ENCODE measurements around the gene RANBP9. TPM values are rescaled to one million over a fixed set of nuclear protein-coding genes. Genes with fewer than 3 reads are reported as not detected.

The RANBP9 gene
- total RNA-seq, 2 experiments from 2014 or later: 50.8 to 65.0 TPM

DNA sequence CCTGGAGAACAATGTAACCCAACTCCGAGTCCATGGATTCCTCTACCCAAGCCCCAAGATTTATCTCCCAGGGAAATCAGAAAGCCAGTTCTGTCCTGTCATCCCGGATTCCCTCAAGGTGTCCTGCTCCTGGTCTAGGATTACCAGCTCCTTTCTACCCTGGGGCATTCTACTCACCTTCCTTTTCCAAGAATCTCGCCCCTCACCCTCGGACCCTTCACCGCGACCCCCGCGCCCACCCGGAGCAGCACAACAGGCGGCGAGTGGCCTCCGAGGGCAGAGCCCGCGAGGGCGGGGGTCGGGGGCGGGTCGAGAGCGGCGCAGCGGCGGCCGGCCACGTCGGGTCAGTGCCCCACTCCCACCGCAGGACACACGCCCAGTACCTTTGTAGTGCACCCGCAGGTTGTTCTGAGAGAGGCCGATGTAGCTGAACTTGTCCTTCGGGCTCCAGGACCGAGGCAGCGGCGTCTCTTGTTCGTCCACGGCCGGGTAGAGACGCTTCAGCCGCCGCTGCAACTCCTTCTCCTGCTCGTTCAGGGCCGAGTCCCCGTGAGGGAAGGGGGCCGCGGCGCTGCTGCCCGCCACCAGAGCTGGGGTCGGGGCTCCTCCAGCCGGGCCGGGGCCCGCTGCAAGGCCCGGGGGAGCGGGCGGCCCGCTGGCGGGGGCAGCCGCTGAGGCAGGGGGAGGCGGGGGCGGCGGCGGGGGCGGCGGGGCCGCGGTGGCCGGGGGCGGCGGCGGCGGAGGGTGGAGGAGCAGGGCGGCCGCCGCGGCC is 897 bp downstream of the RANBP9 start:
- Mint-ChIP-seq H3K4me3 (peak overlapping the region; percentile 85), H3K27me3 (no peaks in the 10 kb centered on the region), H3K9me3 (ENCODE audit: low read depth) (no peaks in the 10 kb centered on the region), H3K27ac (peak overlapping the region; percentile 82), H3K4me1 (peaks cover 45% of the 10 kb centered on the region), H3K36me3 (ENCODE audit: low read depth) (peaks cover 18% of the 10 kb centered on the region)
- intact Hi-C loops (cut with DNase I, micrococcal nuclease): loop anchor here (1.0 to 5.0 kb wide), 11 partner anchors 42 to 1698 kb away; partner anchors contain the start of genes HIVEP1 (in 1 of the 2), MCUR1 (in 1 of the 2), NOL7 (in 1 of the 2) and TBC1D7 (in 1 of the 2)
- ATAC-seq: no peak
- peak; percentile 66 for DNase-seq
- POLR2A ChIA-PET: interaction anchor here (0.9 to 2.6 kb wide), 2 partner anchors 96 to 136 kb away, joined by 6 read pairs; partner anchors contain the start of genes NOL7 and SIRT5
- CTCF ChIA-PET: interaction anchor here (0.7 to 2.7 kb wide), 17 partner anchors 10 to 337 kb away, joined by 3 to 16 read pairs (median 3); partner anchors contain the start of genes NOL7 and SIRT5

DNA sequence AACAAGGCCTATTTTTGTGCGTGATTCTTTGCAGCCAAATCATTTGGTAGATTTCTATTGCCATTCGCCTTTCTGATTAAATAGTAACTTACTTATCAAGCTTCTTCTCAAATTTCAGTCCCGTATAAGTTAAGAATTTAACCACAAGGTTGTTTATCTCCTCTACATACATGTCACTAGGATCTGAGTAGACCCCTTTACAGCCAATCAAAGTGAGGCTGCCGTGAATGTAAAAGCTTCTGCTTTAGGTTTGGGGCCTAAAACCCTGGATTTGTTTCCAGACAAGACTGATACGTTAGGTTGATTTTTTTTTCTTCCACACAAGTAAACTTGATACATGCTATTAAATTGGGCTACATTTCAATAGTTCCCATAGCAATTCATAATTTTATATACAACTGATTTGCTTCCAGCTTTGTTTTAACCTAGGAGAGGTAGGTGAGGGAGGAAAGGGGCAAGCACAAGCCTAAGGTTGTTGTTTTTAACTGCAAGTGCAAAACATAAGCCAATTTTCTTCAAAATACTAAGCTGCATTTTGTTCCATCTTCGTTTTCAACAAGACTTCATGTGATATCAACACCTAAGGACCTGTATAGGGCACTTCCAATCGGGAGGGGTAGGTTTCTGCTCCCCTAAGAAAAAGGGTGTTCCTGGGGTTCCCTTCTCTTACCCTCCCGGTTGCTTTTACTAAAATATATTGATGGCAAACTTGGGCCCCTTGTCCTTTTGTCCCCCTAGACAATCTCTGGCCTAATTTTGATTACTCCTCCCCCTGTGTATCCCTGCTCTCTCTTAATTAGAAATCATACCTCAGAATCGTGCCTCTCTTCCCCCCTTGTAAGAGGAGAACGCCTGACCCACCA is 1.7 kb downstream of the RANBP9 start:
- Mint-ChIP-seq H3K27ac (peak overlapping the region; percentile 82), H3K27me3 (no peaks in the 10 kb centered on the region), H3K36me3 (ENCODE audit: low read depth) (peaks cover 20% of the 10 kb centered on the region), H3K4me3 (peak overlapping the region; percentile 85), H3K4me1 (peaks cover 40% of the 10 kb centered on the region), H3K9me3 (ENCODE audit: low read depth) (no peaks in the 10 kb centered on the region)
- ATAC-seq (no peak), DNase-seq (peak; percentile 40)
- ChIA-PET CTCF (interaction anchor here (0.6 to 2.7 kb wide), 22 partner anchors 9 to 337 kb away, joined by 3 to 16 read pairs (median 3); partner anchors contain the start of genes NOL7 and SIRT5), POLR2A (interaction anchor here (0.8 to 1.2 kb wide), 5 partner anchors 10 to 105 kb away, joined by 3 to 13 read pairs (median 4); partner anchors contain the start of genes MCUR1 and NOL7)
- intact Hi-C loops (cut with DNase I, micrococcal nuclease): loop anchor here (1.0 to 5.0 kb wide), 11 partner anchors 13 to 1698 kb away; partner anchors contain the start of genes HIVEP1 (in 1 of the 2), MCUR1 (in 1 of the 2), NOL7 (in 1 of the 2) and TBC1D7 (in 1 of the 2)

DNA sequence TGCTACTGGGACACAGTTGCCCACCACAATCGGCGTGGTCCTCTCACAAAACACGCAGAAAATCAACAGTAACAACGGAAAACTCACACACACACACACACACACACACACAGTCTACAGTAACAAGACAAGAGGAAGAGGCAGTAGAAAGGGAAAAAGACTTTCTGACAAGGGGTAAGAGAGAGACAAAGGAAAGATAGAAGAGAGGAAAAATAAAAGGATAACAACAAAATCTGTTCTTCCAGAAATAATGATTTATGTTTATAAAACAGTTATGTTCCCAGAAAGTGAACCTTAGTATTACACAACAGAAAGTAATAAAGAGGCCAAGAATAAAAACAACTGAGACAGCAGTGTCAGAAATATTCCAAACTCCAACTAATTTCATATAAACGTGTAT is 2.9 kb downstream of the RANBP9 start:
- Mint-ChIP-seq H3K4me1 (peaks cover 33% of the 10 kb centered on the region), H3K27me3 (no peaks in the 10 kb centered on the region), H3K4me3 (peak overlapping the region; percentile 85), H3K27ac (peak overlapping the region; percentile 82), H3K9me3 (ENCODE audit: low read depth) (no peaks in the 10 kb centered on the region), H3K36me3 (ENCODE audit: low read depth) (peaks cover 20% of the 10 kb centered on the region)
- ATAC-seq (no peak), DNase-seq (no peak)
- POLR2A ChIA-PET: interaction anchor here (1.0 to 1.2 kb wide), 2 partner anchors 9 to 93 kb away, joined by 3 to 6 read pairs; partner anchors contain the start of gene NOL7
- CTCF ChIA-PET: interaction anchor here (1.4 to 2.1 kb wide), 5 partner anchors 11 to 134 kb away, joined by 3 to 16 read pairs (median 7); partner anchors contain the start of genes NOL7 and SIRT5
- intact Hi-C loops (cut with DNase I, micrococcal nuclease): loop anchor here (1.0 to 2.0 kb wide), 3 partner anchors 11 to 93 kb away; partner anchors contain the start of gene NOL7 (in 1 of the 2)

DNA sequence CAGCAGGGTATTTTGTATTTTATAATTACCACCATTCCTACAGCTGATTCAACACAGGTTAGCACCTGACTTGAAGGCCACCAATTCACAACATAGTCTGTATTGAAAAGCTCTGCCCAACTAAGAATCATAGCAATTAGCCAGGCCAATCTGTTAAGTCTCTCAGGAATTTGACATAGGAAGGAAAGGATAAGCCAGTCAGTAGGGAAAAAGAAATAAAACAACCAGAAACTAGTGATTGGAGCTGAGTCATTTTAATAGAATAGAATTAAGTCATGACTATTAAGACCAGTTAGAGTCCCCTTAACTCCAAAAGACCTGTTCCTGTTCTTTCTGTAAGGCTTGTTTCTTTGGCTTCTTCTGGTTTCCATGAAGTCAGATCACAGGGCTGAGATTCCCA is 8.1 kb downstream of the RANBP9 start:
- H3K9me3 Mint-ChIP-seq (ENCODE audit: low read depth): no peaks in the 10 kb centered on the region
- H3K36me3 Mint-ChIP-seq (ENCODE audit: low read depth): peaks cover 16% of the 10 kb centered on the region
- H3K4me3 Mint-ChIP-seq: no peak overlapping the region
- ChIA-PET CTCF (interaction anchor here (0.6 to 2.1 kb wide), 6 partner anchors 8 to 129 kb away, joined by 3 to 10 read pairs (median 6); no protein-coding TSS in a partner anchor), POLR2A (no interaction called here)
- ATAC-seq: peak; percentile 63
- intact Hi-C loops (cut with DNase I, micrococcal nuclease): no loop called here
- DNase-seq: no peak
- H3K4me1 Mint-ChIP-seq: peaks cover 38% of the 10 kb centered on the region
- H3K27ac Mint-ChIP-seq: no peak overlapping the region
- no peaks in the 10 kb centered on the region for H3K27me3 Mint-ChIP-seq

DNA sequence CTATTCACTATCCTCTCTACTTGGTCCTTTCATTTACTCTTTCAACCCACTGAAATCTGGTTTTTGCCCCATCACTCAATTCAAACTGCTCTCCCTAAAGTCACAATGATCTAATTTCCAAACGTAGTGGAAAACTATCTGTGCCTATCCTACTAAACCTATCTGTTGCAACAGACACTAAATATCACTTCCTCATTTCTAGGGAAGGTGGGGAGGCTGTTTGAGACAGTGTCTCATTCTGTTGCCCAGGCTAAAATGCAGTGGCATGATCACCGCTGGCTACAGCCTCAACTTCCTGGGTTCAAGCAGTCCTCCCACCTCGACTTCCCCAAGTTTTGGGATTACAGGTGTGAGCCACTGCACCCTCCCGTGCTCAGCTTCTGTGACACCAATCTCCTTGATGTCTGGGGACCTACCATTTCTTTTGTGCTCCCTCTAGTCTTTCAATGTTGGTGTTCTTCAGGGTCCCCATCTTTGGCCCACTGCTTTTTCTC is 8.8 kb downstream of the RANBP9 start:
- ChIA-PET CTCF (interaction anchor here (1.4 to 2.1 kb wide), 2 partner anchors 7 to 12 kb away, joined by 6 to 10 read pairs; no protein-coding TSS in a partner anchor), POLR2A (no interaction called here)
- peaks cover 35% of the 10 kb centered on the region for H3K4me1 Mint-ChIP-seq
- H3K27ac Mint-ChIP-seq: no peak overlapping the region
- DNase-seq: no peak
- no peak for ATAC-seq
- H3K4me3 Mint-ChIP-seq: no peak overlapping the region
- intact Hi-C loops (cut with DNase I, micrococcal nuclease): no loop called here
- peaks cover 15% of the 10 kb centered on the region for H3K36me3 Mint-ChIP-seq (ENCODE audit: low read depth)
- no peaks in the 10 kb centered on the region for H3K9me3 Mint-ChIP-seq (ENCODE audit: low read depth)
- no peaks in the 10 kb centered on the region for H3K27me3 Mint-ChIP-seq

DNA sequence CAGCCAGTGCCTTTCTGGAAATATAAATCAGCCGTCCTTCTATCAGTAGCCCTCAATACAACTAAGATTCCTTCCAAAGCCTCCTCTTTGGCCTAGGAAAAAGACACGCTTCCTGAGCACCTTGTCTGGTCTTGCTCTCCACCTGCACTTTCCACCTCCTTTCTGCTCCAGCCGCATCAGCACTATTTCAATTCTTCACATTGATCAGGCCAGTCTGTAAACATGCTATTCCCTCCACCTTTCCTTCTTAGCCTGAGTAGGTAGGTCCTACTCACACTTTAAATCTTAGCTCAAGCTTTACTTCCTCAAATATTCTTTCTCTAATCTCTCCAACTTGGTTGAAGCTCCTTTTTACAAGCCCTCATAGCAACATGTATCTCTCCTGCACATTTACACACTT is 11.4 kb downstream of the RANBP9 start:
- H3K27ac Mint-ChIP-seq: peak overlapping the region; percentile 2
- intact Hi-C loops (cut with DNase I, micrococcal nuclease): no loop called here
- ChIA-PET CTCF (interaction anchor here (0.6 to 2.7 kb wide), 3 partner anchors 9 to 26 kb away, joined by 3 to 9 read pairs (median 5); partner anchors contain the start of gene RANBP9), POLR2A (interaction anchor here (1.4 kb wide), 1 partner anchor 9 kb away, joined by 3 read pairs; no protein-coding TSS in a partner anchor)
- DNase-seq (no peak), ATAC-seq (no peak)
- H3K9me3 Mint-ChIP-seq (ENCODE audit: low read depth): no peaks in the 10 kb centered on the region
- H3K27me3 Mint-ChIP-seq: no peaks in the 10 kb centered on the region
- H3K36me3 Mint-ChIP-seq (ENCODE audit: low read depth): peaks cover 17% of the 10 kb centered on the region
- no peak overlapping the region for H3K4me3 Mint-ChIP-seq
- H3K4me1 Mint-ChIP-seq: peaks cover 48% of the 10 kb centered on the region

DNA sequence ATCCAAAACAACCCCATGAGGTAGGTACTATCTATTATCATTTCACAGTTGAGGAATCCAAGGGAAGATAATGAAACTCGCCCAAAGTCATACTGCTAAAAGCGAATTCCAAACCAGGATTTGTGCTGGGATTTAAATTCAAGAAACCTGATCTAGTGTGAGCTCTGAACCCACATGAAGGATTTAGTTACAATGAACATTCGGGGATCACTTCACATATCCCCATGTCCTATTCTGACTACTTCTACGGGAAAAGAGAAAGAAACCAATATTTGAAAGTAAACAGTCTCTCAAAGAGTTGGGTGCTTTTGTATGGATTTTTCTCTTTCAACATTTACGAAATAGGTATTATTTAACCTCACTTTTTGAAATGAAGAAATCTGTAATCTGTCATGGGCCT is 12.9 kb downstream of the RANBP9 start:
- Mint-ChIP-seq H3K27ac (no peak overlapping the region), H3K9me3 (ENCODE audit: low read depth) (no peaks in the 10 kb centered on the region), H3K4me3 (no peak overlapping the region), H3K4me1 (peaks cover 62% of the 10 kb centered on the region), H3K27me3 (no peaks in the 10 kb centered on the region), H3K36me3 (ENCODE audit: low read depth) (peaks cover 29% of the 10 kb centered on the region)
- ChIA-PET CTCF (interaction anchor here (0.8 kb wide), 1 partner anchor 11 kb away, joined by 3 read pairs; no protein-coding TSS in a partner anchor), POLR2A (no interaction called here)
- ATAC-seq (no peak), DNase-seq (no peak)
- intact Hi-C loops (cut with DNase I, micrococcal nuclease): no loop called here

DNA sequence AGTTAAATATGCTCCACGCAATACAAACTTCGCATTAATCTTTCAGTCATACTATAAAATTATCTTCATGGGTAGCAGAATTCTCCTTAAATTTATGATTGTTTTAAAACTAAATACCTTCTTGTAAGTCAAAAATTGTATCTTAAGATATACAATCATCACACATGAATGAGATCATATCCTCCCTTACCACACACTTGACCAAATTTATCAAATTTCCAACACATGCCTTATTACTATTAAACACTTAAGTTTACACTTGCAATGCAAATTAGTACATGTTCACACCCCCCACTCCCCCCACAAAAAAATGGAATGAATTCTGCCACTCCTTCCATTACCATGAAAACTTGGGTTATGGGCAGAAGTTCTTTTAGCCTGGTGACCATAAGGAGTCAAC is 13.8 kb downstream of the RANBP9 start:
- intact Hi-C loops (cut with DNase I, micrococcal nuclease): loop anchor here in 1 of 2 experiments (1.0 kb wide), 1 partner anchor 11 kb away; no protein-coding TSS in a partner anchor
- peak; percentile 26 for ATAC-seq
- Mint-ChIP-seq H3K9me3 (ENCODE audit: low read depth) (no peaks in the 10 kb centered on the region), H3K4me3 (no peak overlapping the region), H3K36me3 (ENCODE audit: low read depth) (peaks cover 32% of the 10 kb centered on the region), H3K27me3 (no peaks in the 10 kb centered on the region), H3K4me1 (peaks cover 70% of the 10 kb centered on the region), H3K27ac (peak overlapping the region; percentile 80)
- ChIA-PET POLR2A (no interaction called here), CTCF (interaction anchor here (0.8 to 1.4 kb wide), 4 partner anchors 10 to 26 kb away, joined by 3 to 6 read pairs (median 3); no protein-coding TSS in a partner anchor)
- DNase-seq: no peak

DNA sequence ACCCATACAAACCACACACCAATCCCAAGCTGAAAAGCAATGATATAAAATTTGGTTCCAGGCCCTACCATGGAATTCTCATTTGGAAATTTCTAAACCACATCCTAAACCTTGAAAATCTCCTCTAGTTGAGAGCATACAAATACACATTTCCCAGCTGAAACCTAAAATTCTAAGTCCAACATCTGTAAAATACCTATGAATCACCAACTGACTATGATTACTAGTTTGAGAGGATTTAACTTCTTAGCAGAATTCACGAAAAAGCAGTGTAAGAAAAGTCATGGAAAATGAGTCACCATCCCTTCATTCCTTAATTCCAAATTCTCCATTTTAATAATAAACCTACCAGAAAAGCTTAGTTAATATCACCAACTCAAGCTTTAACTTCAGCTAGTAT is 15.4 kb downstream of the RANBP9 start:
- DNase-seq (no peak), ATAC-seq (no peak)
- CTCF ChIA-PET: interaction anchor here (0.5 to 2.7 kb wide), 9 partner anchors 8 to 91 kb away, joined by 3 to 16 read pairs (median 4); partner anchors contain the start of gene NOL7
- H3K27me3 Mint-ChIP-seq: no peaks in the 10 kb centered on the region
- peak overlapping the region; percentile 69 for H3K27ac Mint-ChIP-seq
- POLR2A ChIA-PET: interaction anchor here (0.8 kb wide), 1 partner anchor 47 kb away, joined by 3 read pairs; no protein-coding TSS in a partner anchor
- H3K4me3 Mint-ChIP-seq: no peak overlapping the region
- H3K9me3 Mint-ChIP-seq (ENCODE audit: low read depth): no peaks in the 10 kb centered on the region
- H3K4me1 Mint-ChIP-seq: peaks cover 71% of the 10 kb centered on the region
- intact Hi-C loops (cut with DNase I, micrococcal nuclease): no loop called here
- peaks cover 35% of the 10 kb centered on the region for H3K36me3 Mint-ChIP-seq (ENCODE audit: low read depth)

DNA sequence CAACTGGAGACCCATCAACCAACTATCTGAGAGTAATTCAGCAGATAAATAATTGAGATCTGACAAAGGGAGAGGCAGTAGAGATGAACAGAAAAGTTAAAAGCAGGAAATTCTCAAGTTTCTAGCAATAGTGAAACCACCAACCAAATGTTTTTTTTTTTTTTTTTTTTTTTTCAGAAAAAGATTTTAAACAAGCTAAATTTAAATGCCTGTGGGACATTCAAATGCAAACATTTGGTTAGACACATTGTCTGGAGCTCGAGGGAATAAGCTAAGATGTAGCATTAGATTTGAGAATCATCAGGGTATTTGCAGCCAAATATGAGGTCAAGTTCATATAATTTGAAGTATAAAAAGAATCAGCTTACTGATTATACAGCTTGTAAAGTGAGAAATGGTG is 16.4 kb downstream of the RANBP9 start:
- Mint-ChIP-seq H3K9me3 (ENCODE audit: low read depth) (no peaks in the 10 kb centered on the region), H3K4me3 (peak overlapping the region; percentile 33), H3K36me3 (ENCODE audit: low read depth) (peaks cover 37% of the 10 kb centered on the region), H3K27ac (peak overlapping the region; percentile 84), H3K4me1 (peaks cover 71% of the 10 kb centered on the region), H3K27me3 (no peaks in the 10 kb centered on the region)
- ChIA-PET CTCF (interaction anchor here (0.6 to 2.7 kb wide), 12 partner anchors 9 to 1637 kb away, joined by 3 to 16 read pairs (median 3); partner anchors contain the start of genes MCUR1, NOL7 and SIRT5), POLR2A (interaction anchor here (1.1 kb wide), 1 partner anchor 14 kb away, joined by 13 read pairs; no protein-coding TSS in a partner anchor)
- no peak for ATAC-seq
- DNase-seq: no peak
- intact Hi-C loops (cut with DNase I, micrococcal nuclease): loop anchor here in 1 of 2 experiments (1.0 kb wide), 1 partner anchor 11 kb away; no protein-coding TSS in a partner anchor

Measured in activated CD4-positive, alpha-beta T cell treated with anti-CD3 and anti-CD28 coated beads for 36 hours (primary cell).